ENCODE results near the gene GSTO2.

DNA sequence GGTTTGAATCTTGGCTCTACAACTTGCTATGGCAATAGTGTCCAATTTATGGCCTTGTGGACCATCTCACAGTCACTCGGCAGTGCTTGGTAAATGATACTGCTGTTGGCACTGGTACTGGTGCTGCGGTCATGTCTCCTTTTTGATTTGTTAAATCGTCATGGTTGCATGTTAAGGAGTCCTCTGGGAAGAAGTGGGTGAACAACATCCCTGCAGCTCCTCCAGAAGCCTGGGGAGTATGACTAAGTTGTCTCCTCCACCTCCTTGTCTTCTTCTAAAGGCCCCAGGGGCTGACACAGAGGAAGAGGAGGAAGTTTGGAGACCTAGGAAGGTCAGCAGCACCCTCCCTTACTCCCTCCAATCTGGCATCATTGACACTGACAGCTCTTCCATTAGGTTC lies 60.8 kb downstream of the GSTO2 start:
- TF ChIP-seq, protein P1, sequence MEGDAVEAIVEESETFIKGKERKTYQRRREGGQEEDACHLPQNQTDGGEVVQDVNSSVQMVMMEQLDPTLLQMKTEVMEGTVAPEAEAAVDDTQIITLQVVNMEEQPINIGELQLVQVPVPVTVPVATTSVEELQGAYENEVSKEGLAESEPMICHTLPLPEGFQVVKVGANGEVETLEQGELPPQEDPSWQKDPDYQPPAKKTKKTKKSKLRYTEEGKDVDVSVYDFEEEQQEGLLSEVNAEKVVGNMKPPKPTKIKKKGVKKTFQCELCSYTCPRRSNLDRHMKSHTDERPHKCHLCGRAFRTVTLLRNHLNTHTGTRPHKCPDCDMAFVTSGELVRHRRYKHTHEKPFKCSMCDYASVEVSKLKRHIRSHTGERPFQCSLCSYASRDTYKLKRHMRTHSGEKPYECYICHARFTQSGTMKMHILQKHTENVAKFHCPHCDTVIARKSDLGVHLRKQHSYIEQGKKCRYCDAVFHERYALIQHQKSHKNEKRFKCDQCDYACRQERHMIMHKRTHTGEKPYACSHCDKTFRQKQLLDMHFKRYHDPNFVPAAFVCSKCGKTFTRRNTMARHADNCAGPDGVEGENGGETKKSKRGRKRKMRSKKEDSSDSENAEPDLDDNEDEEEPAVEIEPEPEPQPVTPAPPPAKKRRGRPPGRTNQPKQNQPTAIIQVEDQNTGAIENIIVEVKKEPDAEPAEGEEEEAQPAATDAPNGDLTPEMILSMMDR (IDR thresholded peaks at IDR 0.05; ENCODE audit: borderline replicate concordance, extremely low read depth, low read length, poor library complexity, severe bottlenecking): no peak
- no peak for TF ChIP-seq EZH2 (IDR thresholded peaks at IDR 0.05; ENCODE audit: borderline replicate concordance, low read depth, low read length, severe bottlenecking)
